HG02840 (cell line): ENCODE results near the gene ZNF701.
"Not testable (repeated sequence)": the region's sequence is repeated elsewhere in the genome, so short reads cannot be mapped to it uniquely, and the experiment has no call there.

Experiments used
- ATAC-seq: cut with Tn5 transposase; IDR thresholded peaks from one replicate; pipeline ENCODE4 v1.9.1; 2021; ENCODE audit warnings: mild to moderate bottlenecking, moderate library complexity, moderate number of reproducible peaks; ENCODE audit not compliant: unreplicated experiment, low FRiP score

The ZNF701 gene

GRCh38 chr19:52570000-52570861 is at the start of gene ZNF701:
Gene ZNF701 (plus strand): TSS chr19:52570287. CDS start chr19:52574148, 3,861 bp downstream.
- peak; percentile 81 for ATAC-seq

- ATAC-seq = no peak
These were observed 47.5 kb upstream of the ZNF701 start for GRCh38 chr19:52522551-52522950.

- no peak for ATAC-seq
These were observed 46.0 kb upstream of the ZNF701 start for GRCh38 chr19:52524086-52524485.

GRCh38 chr19:52527134-52527955 is 42.7 kb upstream of the ZNF701 start, which contains the start of gene ZNF808:
Gene ZNF808 (plus strand): TSS chr19:52527668. CDS start chr19:52543285, 15,617 bp downstream.
- ATAC-seq = peak; percentile 86

- ATAC-seq = peak; percentile 16
These were observed 42.1 kb upstream of the ZNF701 start for GRCh38 chr19:52527956-52528351.

- ATAC-seq = no peak
These were observed 37.6 kb upstream of the ZNF701 start for GRCh38 chr19:52532480-52532879.

GRCh38 chr19:52533901-52534300 is 36.2 kb upstream of the ZNF701 start:
- ATAC-seq = no peak

GRCh38 chr19:52535385-52535770 is 34.7 kb upstream of the ZNF701 start:
- ATAC-seq = peak; percentile 8

GRCh38 chr19:52535771-52536447 is 34.2 kb upstream of the ZNF701 start:
- peak; percentile 71 for ATAC-seq

- peak; percentile 20 for ATAC-seq
These were observed 33.7 kb upstream of the ZNF701 start for GRCh38 chr19:52536448-52536800.

GRCh38 chr19:52538815-52539214 is 31.3 kb upstream of the ZNF701 start:
- not testable (repeated sequence) for ATAC-seq

- ATAC-seq = not testable (repeated sequence)
These were observed 28.9 kb upstream of the ZNF701 start for GRCh38 chr19:52541176-52541575.

- no peak for ATAC-seq
These were observed 28.5 kb upstream of the ZNF701 start for GRCh38 chr19:52541608-52542007.

GRCh38 chr19:52542541-52542940 is 27.5 kb upstream of the ZNF701 start:
- ATAC-seq = not testable (repeated sequence)

- ATAC-seq = no peak
These were observed 27.0 kb upstream of the ZNF701 start for GRCh38 chr19:52542984-52543664.

GRCh38 chr19:52554216-52554971 is 15.7 kb upstream of the ZNF701 start:
- no peak for ATAC-seq

- ATAC-seq = no peak
These were observed 12.7 kb upstream of the ZNF701 start for GRCh38 chr19:52557231-52557995.

- ATAC-seq = not testable (repeated sequence)
These were observed 11.2 kb upstream of the ZNF701 start for GRCh38 chr19:52558732-52559445.
